HEK293 (cell line): ENCODE results near the gene PRPF6.

Source experiments
- CTCF ChIA-PET: fragments of 350-600 bp; formaldehyde crosslinking; extraction: SDS; loops from one replicate; lab custom pipeline; 2021; ENCODE audit warnings: antibody characterized with exemption; lab: Yijun Ruan, JAX
- POLR2A ChIA-PET: fragments of 300-600 bp; formaldehyde crosslinking; extraction: SDS; loops from one replicate; lab custom pipeline; 2020; ENCODE audit warnings: antibody characterized with exemption, inconsistent platforms; lab: Yijun Ruan, JAX
- H3K27ac ChIP-seq: fragments of 200-500 bp; sonication (Bioruptor generic); 2 replicates; pipeline ENCODE4 v1.5.1; 2014; ENCODE audit warnings: low read depth, low read length, control low read depth, inconsistent platforms; ENCODE audit errors: extremely low read depth
- H3K36me3 ChIP-seq, 2 experiments: fragments of 200-500 bp in 1 of 2; sonication (Bioruptor generic) in 1 of 2; 1 replicate in 1 of 2; 2 replicates in 1 of 2; pipeline ENCODE4 v1.5.1; 2014 to 2017; ENCODE audit warnings: inconsistent platforms in 2 of 2, low read length in 2 of 2; ENCODE audit not compliant: control insufficient read depth in 2 of 2, insufficient read depth in 1 of 2
- H3K4me1 ChIP-seq: fragments of 200-500 bp; sonication (Bioruptor generic); 2 replicates; pipeline ENCODE4 v1.5.1; 2014; ENCODE audit warnings: mild to moderate bottlenecking, low read length, inconsistent platforms; ENCODE audit not compliant: control insufficient read depth, insufficient read depth
- H3K4me3 ChIP-seq: 2 replicates; pipeline ENCODE4 v1.5.1; 2011; ENCODE audit warnings: low read depth, mild to moderate bottlenecking, control low read depth, low read length, moderate library complexity
- H3K9me3 ChIP-seq: fragments of 200-500 bp; sonication (Bioruptor generic); 2 replicates; pipeline ENCODE4 v1.5.1; 2014; ENCODE audit warnings: low read depth, low read length, inconsistent platforms; ENCODE audit not compliant: control insufficient read depth, insufficient read depth
- KLF10 ChIP-seq: fragments of 450-650 bp; IDR thresholded peaks from 2 replicates; pipeline ENCODE4 v1.5.1; 2018; ENCODE audit warnings: missing biosample characterization, mild to moderate bottlenecking, missing genetic modification characterization
- KLF16 ChIP-seq: fragments of 450-650 bp; formaldehyde crosslinking; IDR thresholded peaks from 2 replicates; pipeline ENCODE4 v1.5.1; 2017; ENCODE audit warnings: missing biosample characterization, missing genetic modification characterization
- KLF7 ChIP-seq: fragments of 450-650 bp; formaldehyde crosslinking; IDR thresholded peaks from 2 replicates; pipeline ENCODE4 v1.5.1; 2016; ENCODE audit warnings: missing biosample characterization, missing genetic modification characterization, borderline replicate concordance
- PRDM1 ChIP-seq: fragments of 450-650 bp; formaldehyde crosslinking; IDR thresholded peaks from 2 replicates; pipeline ENCODE4; 2016; ENCODE audit warnings: missing biosample characterization, missing genetic modification characterization
- SP2 ChIP-seq: fragments of 450-650 bp; formaldehyde crosslinking; IDR thresholded peaks from 2 replicates; pipeline ENCODE4 v1.5.1; 2016; ENCODE audit warnings: missing biosample characterization, missing genetic modification characterization
- SP7 ChIP-seq: fragments of 450-650 bp; formaldehyde crosslinking; IDR thresholded peaks from 2 replicates; pipeline ENCODE4 v1.5.1; 2016; ENCODE audit warnings: missing biosample characterization, missing genetic modification characterization
- ZFP69B ChIP-seq: fragments of 450-650 bp; formaldehyde crosslinking; IDR thresholded peaks from 2 replicates; pipeline ENCODE4 v1.5.1; 2016; ENCODE audit warnings: missing biosample characterization, missing genetic modification characterization
- ZNF202 ChIP-seq: fragments of 450-650 bp; formaldehyde crosslinking; IDR thresholded peaks from 2 replicates; pipeline ENCODE4 v1.5.1; 2016; ENCODE audit warnings: missing biosample characterization, missing genetic modification characterization, borderline replicate concordance
- ZNF266 ChIP-seq: fragments of 450-650 bp; formaldehyde crosslinking; IDR thresholded peaks from 2 replicates; pipeline ENCODE4 v1.5.1; 2016; ENCODE audit warnings: missing biosample characterization, missing genetic modification characterization, low read depth
- ZNF335 ChIP-seq: fragments of 450-650 bp; formaldehyde crosslinking; conservative IDR thresholded peaks from 2 replicates; pipeline ENCODE4 v1.5.1; 2016; ENCODE audit warnings: missing biosample characterization, missing genetic modification characterization
- ZNF354C ChIP-seq: fragments of 450-650 bp; formaldehyde crosslinking; IDR thresholded peaks from 2 replicates; pipeline ENCODE4 v1.5.1; 2016; ENCODE audit warnings: missing biosample characterization, missing genetic modification characterization, low read depth, borderline replicate concordance
- ZNF404 ChIP-seq: fragments of 450-650 bp; formaldehyde crosslinking; IDR thresholded peaks from 2 replicates; pipeline ENCODE4 v1.5.1; 2017; ENCODE audit warnings: missing biosample characterization, missing genetic modification characterization
- ZNF548 ChIP-seq: fragments of 450-650 bp; formaldehyde crosslinking; IDR thresholded peaks from 2 replicates; pipeline ENCODE4 v1.5.1; 2016; ENCODE audit warnings: missing biosample characterization, missing genetic modification characterization
- ZNF610 ChIP-seq: fragments of 450-650 bp; formaldehyde crosslinking; IDR thresholded peaks from 2 replicates; pipeline ENCODE4 v1.5.1; 2016; ENCODE audit warnings: missing biosample characterization, missing genetic modification characterization, borderline replicate concordance
- ZNF654 ChIP-seq: fragments of 450-650 bp; formaldehyde crosslinking; IDR thresholded peaks from 2 replicates; pipeline ENCODE4 v1.5.1; 2016; ENCODE audit warnings: low read depth, missing biosample characterization, missing genetic modification characterization
- ZXDB ChIP-seq: fragments of 450-650 bp; formaldehyde crosslinking; IDR thresholded peaks from 2 replicates; pipeline ENCODE4 v1.5.1; 2016; ENCODE audit warnings: missing biosample characterization, missing genetic modification characterization
- TF ChIP-seq, protein P1 (sequence below): fragments of 450-650 bp; formaldehyde crosslinking; IDR thresholded peaks from 2 replicates; pipeline ENCODE4 v1.5.1; 2016; ENCODE audit warnings: missing biosample characterization, missing genetic modification characterization, low read depth
- TF ChIP-seq, protein P2 (sequence below): fragments of 450-650 bp; IDR thresholded peaks from 2 replicates; pipeline ENCODE4 v1.5.1; 2018; ENCODE audit warnings: missing biosample characterization, missing genetic modification characterization
- TF ChIP-seq, protein P3 (sequence below): fragments of 450-650 bp; formaldehyde crosslinking; conservative IDR thresholded peaks from 2 replicates; pipeline ENCODE4 v1.5.1; 2016; ENCODE audit warnings: low read depth, missing biosample characterization, missing genetic modification characterization
- TF ChIP-seq, protein P4 (sequence below): fragments of 450-650 bp; formaldehyde crosslinking; IDR thresholded peaks from 2 replicates; pipeline ENCODE4 v1.5.1; 2016; ENCODE audit warnings: missing biosample characterization, missing genetic modification characterization
- TF ChIP-seq, protein P5 (sequence below): fragments of 450-650 bp; formaldehyde crosslinking; IDR thresholded peaks from 2 replicates; pipeline ENCODE4 v1.5.1; 2016; ENCODE audit warnings: missing biosample characterization, missing genetic modification characterization
- TF ChIP-seq, protein P6 (sequence below): fragments of 450-650 bp; formaldehyde crosslinking; IDR thresholded peaks from 2 replicates; pipeline ENCODE4 v1.5.1; 2016; ENCODE audit warnings: missing biosample characterization, missing genetic modification characterization

Gene PRPF6

DNA sequence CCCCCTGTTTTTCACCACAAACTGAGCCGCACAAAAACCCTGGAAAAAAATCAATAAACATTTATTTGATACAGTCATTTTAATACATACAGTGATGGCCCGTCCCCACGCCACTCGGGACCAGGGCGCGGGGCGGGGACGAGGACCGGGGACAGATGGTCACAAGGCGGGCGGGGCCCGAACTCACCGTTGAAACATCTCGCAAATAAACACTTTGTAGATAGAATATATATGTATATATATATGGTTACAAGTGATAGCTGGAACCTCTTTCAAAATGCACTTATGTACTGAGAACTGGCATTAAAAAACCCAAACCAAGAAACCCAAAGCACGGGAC, 24.3 kb upstream of the PRPF6 start (continued):
- TF ChIP-seq, protein P1, sequence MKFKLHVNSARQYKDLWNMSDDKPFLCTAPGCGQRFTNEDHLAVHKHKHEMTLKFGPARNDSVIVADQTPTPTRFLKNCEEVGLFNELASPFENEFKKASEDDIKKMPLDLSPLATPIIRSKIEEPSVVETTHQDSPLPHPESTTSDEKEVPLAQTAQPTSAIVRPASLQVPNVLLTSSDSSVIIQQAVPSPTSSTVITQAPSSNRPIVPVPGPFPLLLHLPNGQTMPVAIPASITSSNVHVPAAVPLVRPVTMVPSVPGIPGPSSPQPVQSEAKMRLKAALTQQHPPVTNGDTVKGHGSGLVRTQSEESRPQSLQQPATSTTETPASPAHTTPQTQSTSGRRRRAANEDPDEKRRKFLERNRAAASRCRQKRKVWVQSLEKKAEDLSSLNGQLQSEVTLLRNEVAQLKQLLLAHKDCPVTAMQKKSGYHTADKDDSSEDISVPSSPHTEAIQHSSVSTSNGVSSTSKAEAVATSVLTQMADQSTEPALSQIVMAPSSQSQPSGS: no peak
- TF ChIP-seq SP2 (tag by site-specific recombination) (no peak), KLF16 (tag by site-specific recombination) (peak; percentile 45; the same call in 1 of the 2 replicates), ZNF654 (tag by site-specific recombination) (no peak), KLF7 (tag by site-specific recombination) (no peak), ZNF404 (tag by site-specific recombination) (no peak), PRDM1 (no peak), ZFP69B (no peak), ZNF610 (tag by site-specific recombination) (no peak), ZXDB (tag by site-specific recombination) (no peak)
- TF ChIP-seq, protein P2, sequence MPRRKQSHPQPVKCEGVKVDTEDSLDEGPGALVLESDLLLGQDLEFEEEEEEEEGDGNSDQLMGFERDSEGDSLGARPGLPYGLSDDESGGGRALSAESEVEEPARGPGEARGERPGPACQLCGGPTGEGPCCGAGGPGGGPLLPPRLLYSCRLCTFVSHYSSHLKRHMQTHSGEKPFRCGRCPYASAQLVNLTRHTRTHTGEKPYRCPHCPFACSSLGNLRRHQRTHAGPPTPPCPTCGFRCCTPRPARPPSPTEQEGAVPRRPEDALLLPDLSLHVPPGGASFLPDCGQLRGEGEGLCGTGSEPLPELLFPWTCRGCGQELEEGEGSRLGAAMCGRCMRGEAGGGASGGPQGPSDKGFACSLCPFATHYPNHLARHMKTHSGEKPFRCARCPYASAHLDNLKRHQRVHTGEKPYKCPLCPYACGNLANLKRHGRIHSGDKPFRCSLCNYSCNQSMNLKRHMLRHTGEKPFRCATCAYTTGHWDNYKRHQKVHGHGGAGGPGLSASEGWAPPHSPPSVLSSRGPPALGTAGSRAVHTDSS (tag by site-specific recombination): no peak
- TF ChIP-seq, protein P3, sequence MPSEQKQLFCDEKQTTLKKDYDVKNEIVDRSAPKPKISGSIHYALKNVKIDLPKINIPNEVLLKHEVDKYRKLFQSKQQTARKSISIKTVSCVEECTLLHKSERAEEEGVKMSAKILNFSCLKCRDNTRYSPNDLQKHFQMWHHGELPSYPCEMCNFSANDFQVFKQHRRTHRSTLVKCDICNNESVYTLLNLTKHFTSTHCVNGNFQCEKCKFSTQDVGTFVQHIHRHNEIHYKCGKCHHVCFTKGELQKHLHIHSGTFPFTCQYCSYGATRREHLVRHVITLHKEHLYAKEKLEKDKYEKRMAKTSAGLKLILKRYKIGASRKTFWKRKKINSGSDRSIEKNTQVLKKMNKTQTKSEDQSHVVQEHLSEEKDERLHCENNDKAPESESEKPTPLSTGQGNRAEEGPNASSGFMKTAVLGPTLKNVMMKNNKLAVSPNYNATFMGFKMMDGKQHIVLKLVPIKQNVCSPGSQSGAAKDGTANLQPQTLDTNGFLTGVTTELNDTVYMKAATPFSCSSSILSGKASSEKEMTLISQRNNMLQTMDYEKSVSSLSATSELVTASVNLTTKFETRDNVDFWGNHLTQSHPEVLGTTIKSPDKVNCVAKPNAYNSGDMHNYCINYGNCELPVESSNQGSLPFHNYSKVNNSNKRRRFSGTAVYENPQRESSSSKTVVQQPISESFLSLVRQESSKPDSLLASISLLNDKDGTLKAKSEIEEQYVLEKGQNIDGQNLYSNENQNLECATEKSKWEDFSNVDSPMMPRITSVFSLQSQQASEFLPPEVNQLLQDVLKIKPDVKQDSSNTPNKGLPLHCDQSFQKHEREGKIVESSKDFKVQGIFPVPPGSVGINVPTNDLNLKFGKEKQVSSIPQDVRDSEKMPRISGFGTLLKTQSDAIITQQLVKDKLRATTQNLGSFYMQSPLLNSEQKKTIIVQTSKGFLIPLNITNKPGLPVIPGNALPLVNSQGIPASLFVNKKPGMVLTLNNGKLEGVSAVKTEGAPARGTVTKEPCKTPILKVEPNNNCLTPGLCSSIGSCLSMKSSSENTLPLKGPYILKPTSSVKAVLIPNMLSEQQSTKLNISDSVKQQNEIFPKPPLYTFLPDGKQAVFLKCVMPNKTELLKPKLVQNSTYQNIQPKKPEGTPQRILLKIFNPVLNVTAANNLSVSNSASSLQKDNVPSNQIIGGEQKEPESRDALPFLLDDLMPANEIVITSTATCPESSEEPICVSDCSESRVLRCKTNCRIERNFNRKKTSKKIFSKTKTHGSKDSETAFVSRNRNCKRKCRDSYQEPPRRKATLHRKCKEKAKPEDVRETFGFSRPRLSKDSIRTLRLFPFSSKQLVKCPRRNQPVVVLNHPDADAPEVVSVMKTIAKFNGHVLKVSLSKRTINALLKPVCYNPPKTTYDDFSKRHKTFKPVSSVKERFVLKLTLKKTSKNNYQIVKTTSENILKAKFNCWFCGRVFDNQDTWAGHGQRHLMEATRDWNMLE (tag by site-specific recombination): no peak
- TF ChIP-seq, all 188 proteins: peak for 5

DNA sequence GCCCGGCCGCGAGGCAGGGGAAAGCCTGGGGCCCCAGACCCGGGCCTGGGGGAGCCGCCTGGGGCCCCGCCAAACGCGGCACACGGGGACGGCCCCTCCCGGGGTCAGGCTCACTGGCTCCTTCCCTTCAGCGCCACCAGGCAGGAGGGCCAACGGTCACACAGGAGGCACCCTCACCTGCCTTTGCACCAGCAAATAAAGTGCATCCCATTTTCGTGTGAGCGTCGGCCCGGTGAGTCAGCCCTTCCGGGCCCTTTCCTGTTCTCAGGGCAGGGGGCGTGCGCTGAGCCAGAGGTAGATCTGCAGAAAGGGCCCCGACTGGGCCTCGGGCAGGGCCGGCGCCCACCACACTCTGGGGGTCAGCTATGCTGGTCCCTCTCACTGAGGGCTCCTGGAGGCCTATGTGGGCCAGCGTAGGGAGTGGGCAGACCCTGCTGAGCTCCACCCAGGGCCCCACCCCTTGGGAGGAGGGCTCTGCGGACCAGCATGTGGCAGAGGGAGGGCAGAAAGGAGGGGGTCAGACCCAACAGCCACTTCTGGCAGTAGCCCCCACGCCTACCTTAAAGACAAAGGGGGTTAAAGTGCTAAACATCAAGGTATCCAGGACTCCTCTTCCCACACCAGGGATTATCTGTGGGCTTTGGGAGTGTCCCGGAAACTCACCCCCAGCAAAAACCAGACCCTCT, 23.8 kb upstream of the PRPF6 start:
- H3K36me3 ChIP-seq: peaks cover 0 to 41% of the 10 kb centered on the region in 2 experiments; a peak in 1 of 3 replicates
- ChIA-PET CTCF (interaction anchor here (0.6 to 0.7 kb wide), 2 partner anchors 21 to 43 kb away, joined by 3 to 5 read pairs; no protein-coding TSS in a partner anchor), POLR2A (interaction anchor here (1.0 to 2.7 kb wide), 8 partner anchors 11 to 216 kb away, joined by 3 to 21 read pairs (median 4); partner anchors contain the start of genes PRPF6, SAMD10, TCEA2 and TPD52L2)
- H3K4me1 ChIP-seq: peaks cover 4% of the 10 kb centered on the region; the same call in 1 of the 2 replicates
- H3K9me3 ChIP-seq: no peaks in the 10 kb centered on the region
- peak overlapping the region; percentile 62; the same call in 1 of the 2 replicates for H3K27ac ChIP-seq
- H3K4me3 ChIP-seq: peak overlapping the region; percentile 36
- TF ChIP-seq, protein P4, sequence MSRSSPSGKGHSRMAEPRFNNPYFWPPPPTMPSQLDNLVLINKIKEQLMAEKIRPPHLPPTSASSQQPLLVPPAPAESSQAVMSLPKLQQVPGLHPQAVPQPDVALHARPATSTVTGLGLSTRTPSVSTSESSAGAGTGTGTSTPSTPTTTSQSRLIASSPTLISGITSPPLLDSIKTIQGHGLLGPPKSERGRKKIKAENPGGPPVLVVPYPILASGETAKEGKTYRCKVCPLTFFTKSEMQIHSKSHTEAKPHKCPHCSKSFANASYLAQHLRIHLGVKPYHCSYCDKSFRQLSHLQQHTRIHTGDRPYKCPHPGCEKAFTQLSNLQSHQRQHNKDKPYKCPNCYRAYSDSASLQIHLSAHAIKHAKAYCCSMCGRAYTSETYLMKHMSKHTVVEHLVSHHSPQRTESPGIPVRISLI (tag by site-specific recombination): no peak
- TF ChIP-seq, protein P5, sequence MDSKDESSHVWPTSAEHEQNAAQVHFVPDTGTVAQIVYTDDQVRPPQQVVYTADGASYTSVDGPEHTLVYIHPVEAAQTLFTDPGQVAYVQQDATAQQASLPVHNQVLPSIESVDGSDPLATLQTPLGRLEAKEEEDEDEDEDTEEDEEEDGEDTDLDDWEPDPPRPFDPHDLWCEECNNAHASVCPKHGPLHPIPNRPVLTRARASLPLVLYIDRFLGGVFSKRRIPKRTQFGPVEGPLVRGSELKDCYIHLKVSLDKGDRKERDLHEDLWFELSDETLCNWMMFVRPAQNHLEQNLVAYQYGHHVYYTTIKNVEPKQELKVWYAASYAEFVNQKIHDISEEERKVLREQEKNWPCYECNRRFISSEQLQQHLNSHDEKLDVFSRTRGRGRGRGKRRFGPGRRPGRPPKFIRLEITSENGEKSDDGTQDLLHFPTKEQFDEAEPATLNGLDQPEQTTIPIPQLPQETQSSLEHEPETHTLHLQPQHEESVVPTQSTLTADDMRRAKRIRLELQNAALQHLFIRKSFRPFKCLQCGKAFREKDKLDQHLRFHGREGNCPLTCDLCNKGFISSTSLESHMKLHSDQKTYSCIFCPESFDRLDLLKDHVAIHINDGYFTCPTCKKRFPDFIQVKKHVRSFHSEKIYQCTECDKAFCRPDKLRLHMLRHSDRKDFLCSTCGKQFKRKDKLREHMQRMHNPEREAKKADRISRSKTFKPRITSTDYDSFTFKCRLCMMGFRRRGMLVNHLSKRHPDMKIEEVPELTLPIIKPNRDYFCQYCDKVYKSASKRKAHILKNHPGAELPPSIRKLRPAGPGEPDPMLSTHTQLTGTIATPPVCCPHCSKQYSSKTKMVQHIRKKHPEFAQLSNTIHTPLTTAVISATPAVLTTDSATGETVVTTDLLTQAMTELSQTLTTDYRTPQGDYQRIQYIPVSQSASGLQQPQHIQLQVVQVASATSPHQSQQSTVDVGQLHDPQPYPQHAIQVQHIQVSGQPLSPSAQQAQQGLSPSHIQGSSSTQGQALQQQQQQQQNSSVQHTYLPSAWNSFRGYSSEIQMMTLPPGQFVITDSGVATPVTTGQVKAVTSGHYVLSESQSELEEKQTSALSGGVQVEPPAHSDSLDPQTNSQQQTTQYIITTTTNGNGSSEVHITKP (tag by site-specific recombination): peak; percentile 91
- TF ChIP-seq ZNF548 (tag by site-specific recombination) (no peak), SP7 (tag by site-specific recombination) (peak; percentile 18; the same call in 1 of the 2 replicates), ZNF335 (tag by site-specific recombination) (peak; percentile 87), ZNF266 (no peak), ZNF202 (tag by site-specific recombination) (no peak), KLF10 (tag by site-specific recombination) (peak; percentile 39; the same call in 1 of the 2 replicates), ZNF354C (tag by site-specific recombination) (no peak)
- TF ChIP-seq, protein P6, sequence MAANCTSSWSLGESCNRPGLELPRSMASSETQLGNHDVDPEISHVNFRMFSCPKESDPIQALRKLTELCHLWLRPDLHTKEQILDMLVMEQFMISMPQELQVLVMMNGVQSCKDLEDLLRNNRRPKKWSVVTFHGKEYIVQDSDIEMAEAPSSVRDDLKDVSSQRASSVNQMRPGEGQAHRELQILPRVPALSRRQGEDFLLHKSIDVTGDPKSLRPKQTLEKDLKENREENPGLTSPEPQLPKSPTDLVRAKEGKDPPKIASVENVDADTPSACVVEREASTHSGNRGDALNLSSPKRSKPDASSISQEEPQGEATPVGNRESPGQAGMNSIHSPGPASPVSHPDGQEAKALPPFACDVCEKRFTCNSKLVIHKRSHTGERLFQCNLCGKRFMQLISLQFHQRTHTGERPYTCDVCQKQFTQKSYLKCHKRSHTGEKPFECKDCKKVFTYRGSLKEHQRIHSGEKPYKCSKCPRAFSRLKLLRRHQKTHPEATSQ (tag by site-specific recombination): no peak
